T-helper 17 cell (primary cell): ENCODE results near the gene POLR1H. TPM values are rescaled to one million over a fixed set of nuclear protein-coding genes. Genes with fewer than 3 reads are reported as not detected.
"Not testable (repeated sequence)": the region's sequence is repeated elsewhere in the genome, so short reads cannot be mapped to it uniquely, and the experiment has no call there.

Experiments
- ATAC-seq: fragments of 150-1000 bp; cut with Tn5 transposase; 2 replicates; pipeline ENCODE4 v1.10.0; 2021; ENCODE audit warnings: mild to moderate bottlenecking, moderate library complexity
- DNase-seq, 3 donors: peaks; one replicate each; pipeline versions ENCODE4 v3.0.0 to v3.0.0-alpha.2; 2020 to 2021
- H3K9me3 ChIP-seq: one replicate; pipeline ENCODE4 v1.7.0; 2013; ENCODE audit warnings: low read length, mild to moderate bottlenecking; ENCODE audit not compliant: control insufficient read depth, poor library complexity, severe bottlenecking
- H3K27ac Mint-ChIP-seq: one replicate; pipeline ENCODE4 v1.8.0; 2022; ENCODE audit warnings: mild to moderate bottlenecking, moderate library complexity, mixed read lengths
- H3K27me3 Mint-ChIP-seq: one replicate; pipeline ENCODE4 v1.8.0; 2022; ENCODE audit warnings: mixed read lengths
- H3K36me3 Mint-ChIP-seq: one replicate; pipeline ENCODE4 v1.8.0; 2022; ENCODE audit warnings: low read depth, mixed read lengths
- H3K4me1 Mint-ChIP-seq: one replicate; pipeline ENCODE4 v1.8.0; 2022; ENCODE audit warnings: mild to moderate bottlenecking, mixed read lengths
- H3K4me3 Mint-ChIP-seq: one replicate; pipeline ENCODE4 v1.8.0; 2022; ENCODE audit warnings: mild to moderate bottlenecking, moderate library complexity, mixed read lengths
- total RNA-seq, 4 donors: library from RNA in 2 of 4; stranded (reverse) in 2 of 4; gene quantifications; one replicate each; pipeline ENCODE4 v1.2.3 and lab custom pipeline; 2022 to 2026

The POLR1H gene
- total RNA-seq (10 to 100 TPM; 28.9 to 31.7 TPM), total RNA-seq (lab: John Stamatoyannopoulos, UW) (27.1 to 47.4 reads per million in 2 donors)

- Mint-ChIP-seq H3K36me3 (peaks cover 4% of the 10 kb centered on the region), H3K4me3 (peak within 1 kb of the TSS; percentile 96), H3K27me3 (no peaks in the 10 kb centered on the region), H3K27ac (peak within 1 kb of the TSS; percentile 99), H3K4me1 (peaks cover 26% of the 10 kb centered on the region)
- ATAC-seq = peak; percentile 90
- peaks cover 3% of the 10 kb centered on the region for H3K9me3 ChIP-seq
- peak; percentile 66 to 84 (median 71) for DNase-seq
Measured at GRCh38 chr6:30061092-30061857, at the start of gene POLR1H. Gene POLR1H, plus strand, starts transcription at chr6:30061265. Its CDS starts 260 bp downstream, at chr6:30061525.

- no peaks in the 10 kb centered on the region for H3K9me3 ChIP-seq
- DNase-seq = peak in 1 of 3 donors; percentile 42
- Mint-ChIP-seq H3K4me3 (no peak overlapping the region), H3K27ac (no peak overlapping the region), H3K27me3 (peaks cover 16% of the 10 kb centered on the region), H3K4me1 (peaks cover 9% of the 10 kb centered on the region), H3K36me3 (peaks cover 11% of the 10 kb centered on the region)
- peak; percentile 50 for ATAC-seq
Measured at GRCh38 chr6:30013291-30013922, 47.7 kb upstream of the POLR1H start.

GRCh38 chr6:30019819-30020218 is 41.2 kb upstream of the POLR1H start:
- DNase-seq (no peak), ATAC-seq (no peak)
- H3K36me3 Mint-ChIP-seq = peaks cover 2% of the 10 kb centered on the region
- H3K4me3 Mint-ChIP-seq = no peak overlapping the region
- no peaks in the 10 kb centered on the region for H3K27me3 Mint-ChIP-seq
- no peaks in the 10 kb centered on the region for H3K4me1 Mint-ChIP-seq
- H3K9me3 ChIP-seq = no peaks in the 10 kb centered on the region
- H3K27ac Mint-ChIP-seq = no peak overlapping the region

- no peaks in the 10 kb centered on the region for H3K9me3 ChIP-seq
- Mint-ChIP-seq H3K36me3 (peaks cover 2% of the 10 kb centered on the region), H3K27ac (no peak overlapping the region), H3K4me3 (no peak overlapping the region), H3K4me1 (no peaks in the 10 kb centered on the region), H3K27me3 (no peaks in the 10 kb centered on the region)
- ATAC-seq = no peak
- DNase-seq = no peak
Measured at GRCh38 chr6:30020626-30021025, 40.4 kb upstream of the POLR1H start.

- ATAC-seq = no peak
- Mint-ChIP-seq H3K4me1 (no peaks in the 10 kb centered on the region), H3K27ac (no peak overlapping the region), H3K4me3 (no peak overlapping the region), H3K27me3 (no peaks in the 10 kb centered on the region), H3K36me3 (peaks cover 2% of the 10 kb centered on the region)
- DNase-seq = no peak
- no peaks in the 10 kb centered on the region for H3K9me3 ChIP-seq
Measured at GRCh38 chr6:30022189-30022588, 38.9 kb upstream of the POLR1H start.

GRCh38 chr6:30022712-30023111 is 38.4 kb upstream of the POLR1H start:
- DNase-seq, H3K27me3 Mint-ChIP-seq, H3K27ac Mint-ChIP-seq, H3K4me3 Mint-ChIP-seq, ATAC-seq, H3K9me3 ChIP-seq, H3K36me3 Mint-ChIP-seq, H3K4me1 Mint-ChIP-seq: not testable (repeated sequence)

GRCh38 chr6:30025186-30025585 is 35.9 kb upstream of the POLR1H start:
- no peak overlapping the region for H3K27ac Mint-ChIP-seq
- H3K9me3 ChIP-seq = no peaks in the 10 kb centered on the region
- DNase-seq (no peak), ATAC-seq (no peak)
- no peak overlapping the region for H3K4me3 Mint-ChIP-seq
- H3K27me3 Mint-ChIP-seq = no peaks in the 10 kb centered on the region
- H3K36me3 Mint-ChIP-seq = peaks cover 2% of the 10 kb centered on the region
- H3K4me1 Mint-ChIP-seq = no peaks in the 10 kb centered on the region

GRCh38 chr6:30029588-30029987 is 31.5 kb upstream of the POLR1H start:
- Mint-ChIP-seq H3K27ac (no peak overlapping the region), H3K4me3 (no peak overlapping the region)

GRCh38 chr6:30031381-30031780 is 29.7 kb upstream of the POLR1H start:
- no peak for DNase-seq
- Mint-ChIP-seq H3K27me3 (no peaks in the 10 kb centered on the region), H3K36me3 (peaks cover 5% of the 10 kb centered on the region), H3K27ac (no peak overlapping the region), H3K4me3 (no peak overlapping the region), H3K4me1 (no peaks in the 10 kb centered on the region)
- H3K9me3 ChIP-seq = no peaks in the 10 kb centered on the region
- no peak for ATAC-seq

More at GRCh38 chr6:30029588-30029987, 31.5 kb upstream of the POLR1H start:
- DNase-seq = no peak
- Mint-ChIP-seq H3K27me3 (no peaks in the 10 kb centered on the region), H3K36me3 (peaks cover 2% of the 10 kb centered on the region), H3K4me1 (no peaks in the 10 kb centered on the region)
- ATAC-seq = no peak
- H3K9me3 ChIP-seq = no peaks in the 10 kb centered on the region

- H3K4me3 Mint-ChIP-seq, ATAC-seq, DNase-seq, H3K27me3 Mint-ChIP-seq, H3K4me1 Mint-ChIP-seq, H3K36me3 Mint-ChIP-seq, H3K9me3 ChIP-seq, H3K27ac Mint-ChIP-seq: not testable (repeated sequence)
Measured at GRCh38 chr6:30033440-30033839, 27.6 kb upstream of the POLR1H start.

GRCh38 chr6:30035784-30036183 is 25.3 kb upstream of the POLR1H start:
- H3K4me3 Mint-ChIP-seq = no peak overlapping the region
- peaks cover 3% of the 10 kb centered on the region for H3K36me3 Mint-ChIP-seq
- no peak for DNase-seq
- no peak overlapping the region for H3K27ac Mint-ChIP-seq
- no peaks in the 10 kb centered on the region for H3K4me1 Mint-ChIP-seq
- H3K9me3 ChIP-seq = no peaks in the 10 kb centered on the region
- ATAC-seq = no peak
- no peaks in the 10 kb centered on the region for H3K27me3 Mint-ChIP-seq

GRCh38 chr6:30037182-30037788 is 23.8 kb upstream of the POLR1H start:
- no peaks in the 10 kb centered on the region for H3K9me3 ChIP-seq
- Mint-ChIP-seq H3K4me3 (no peak overlapping the region), H3K4me1 (peaks cover 2% of the 10 kb centered on the region), H3K27me3 (no peaks in the 10 kb centered on the region), H3K27ac (peak overlapping the region; percentile 49), H3K36me3 (peaks cover 3% of the 10 kb centered on the region)
- ATAC-seq = peak; percentile 41
- DNase-seq = no peak

- Mint-ChIP-seq H3K36me3 (peaks cover 9% of the 10 kb centered on the region), H3K4me1 (peaks cover 10% of the 10 kb centered on the region), H3K27ac (no peak overlapping the region), H3K4me3 (no peak overlapping the region), H3K27me3 (no peaks in the 10 kb centered on the region)
- DNase-seq = no peak
- no peaks in the 10 kb centered on the region for H3K9me3 ChIP-seq
- ATAC-seq = no peak
Measured at GRCh38 chr6:30041221-30041620, 19.8 kb upstream of the POLR1H start.
